Esophagus squamous epithelium (tissue), 4 donors: ENCODE results near the gene CRLF1.

ENCODE experiments used
- POLR2A ChIP-seq, 4 donors: fragments of 450-650 bp; IDR thresholded peaks; one replicate each; pipeline ENCODE4 v1.6.1; 2017; ENCODE audit warnings: antibody characterized with exemption in 4 of 4, mild to moderate bottlenecking in 4 of 4, moderate library complexity in 3 of 4
- TF ChIP-seq, protein P1 (sequence below), 6 experiments: fragments of 450-650 bp in 4 of 6; fragments of 200-600 bp in 2 of 6; sonication (generic) in 2 of 6; IDR thresholded peaks; one replicate each; pipeline ENCODE4 v1.5.1; 2016 to 2019; ENCODE audit warnings: antibody characterized with exemption in 6 of 6, mild to moderate bottlenecking in 4 of 6, moderate library complexity in 4 of 6

DNA sequence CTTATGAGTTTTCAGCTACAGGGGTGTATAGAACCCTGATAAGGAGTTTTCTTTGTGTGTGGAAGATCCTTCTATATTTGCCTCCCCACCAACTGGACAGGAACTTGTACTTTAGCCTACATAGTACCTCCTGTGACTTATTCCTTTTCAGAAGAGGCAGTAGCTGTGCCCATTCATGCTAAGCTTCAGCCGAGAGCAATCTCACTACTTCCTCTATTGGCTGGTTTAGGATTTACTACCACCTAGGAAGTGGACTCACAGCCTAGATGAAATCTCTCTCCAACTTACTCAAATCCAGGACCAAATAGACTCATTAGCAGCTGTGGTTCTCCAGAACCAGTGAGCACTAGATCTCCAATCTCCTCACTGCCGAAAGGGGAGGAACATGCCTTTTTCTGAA is 20.3 kb downstream of the CRLF1 start:
- TF ChIP-seq, protein P1, sequence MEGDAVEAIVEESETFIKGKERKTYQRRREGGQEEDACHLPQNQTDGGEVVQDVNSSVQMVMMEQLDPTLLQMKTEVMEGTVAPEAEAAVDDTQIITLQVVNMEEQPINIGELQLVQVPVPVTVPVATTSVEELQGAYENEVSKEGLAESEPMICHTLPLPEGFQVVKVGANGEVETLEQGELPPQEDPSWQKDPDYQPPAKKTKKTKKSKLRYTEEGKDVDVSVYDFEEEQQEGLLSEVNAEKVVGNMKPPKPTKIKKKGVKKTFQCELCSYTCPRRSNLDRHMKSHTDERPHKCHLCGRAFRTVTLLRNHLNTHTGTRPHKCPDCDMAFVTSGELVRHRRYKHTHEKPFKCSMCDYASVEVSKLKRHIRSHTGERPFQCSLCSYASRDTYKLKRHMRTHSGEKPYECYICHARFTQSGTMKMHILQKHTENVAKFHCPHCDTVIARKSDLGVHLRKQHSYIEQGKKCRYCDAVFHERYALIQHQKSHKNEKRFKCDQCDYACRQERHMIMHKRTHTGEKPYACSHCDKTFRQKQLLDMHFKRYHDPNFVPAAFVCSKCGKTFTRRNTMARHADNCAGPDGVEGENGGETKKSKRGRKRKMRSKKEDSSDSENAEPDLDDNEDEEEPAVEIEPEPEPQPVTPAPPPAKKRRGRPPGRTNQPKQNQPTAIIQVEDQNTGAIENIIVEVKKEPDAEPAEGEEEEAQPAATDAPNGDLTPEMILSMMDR (IDR thresholded peaks at IDR 0.05), result no peak
- no peak for TF ChIP-seq POLR2A (IDR thresholded peaks at IDR 0.05)
